Femur (tissue), 1 donor: ENCODE data around the gene KANK3.
"Not testable (repeated sequence)": the region's sequence is repeated elsewhere in the genome, so short reads cannot be mapped to it uniquely, and the experiment has no call there.

Experiments used
- DNase-seq: peaks from one replicate; pipeline ENCODE4 v3.0.0-alpha.2; 2017

KANK3 gene

GRCh38 chr19:8370176-8371010 is 27.3 kb upstream of the KANK3 start:
- no peak for DNase-seq

DNA sequence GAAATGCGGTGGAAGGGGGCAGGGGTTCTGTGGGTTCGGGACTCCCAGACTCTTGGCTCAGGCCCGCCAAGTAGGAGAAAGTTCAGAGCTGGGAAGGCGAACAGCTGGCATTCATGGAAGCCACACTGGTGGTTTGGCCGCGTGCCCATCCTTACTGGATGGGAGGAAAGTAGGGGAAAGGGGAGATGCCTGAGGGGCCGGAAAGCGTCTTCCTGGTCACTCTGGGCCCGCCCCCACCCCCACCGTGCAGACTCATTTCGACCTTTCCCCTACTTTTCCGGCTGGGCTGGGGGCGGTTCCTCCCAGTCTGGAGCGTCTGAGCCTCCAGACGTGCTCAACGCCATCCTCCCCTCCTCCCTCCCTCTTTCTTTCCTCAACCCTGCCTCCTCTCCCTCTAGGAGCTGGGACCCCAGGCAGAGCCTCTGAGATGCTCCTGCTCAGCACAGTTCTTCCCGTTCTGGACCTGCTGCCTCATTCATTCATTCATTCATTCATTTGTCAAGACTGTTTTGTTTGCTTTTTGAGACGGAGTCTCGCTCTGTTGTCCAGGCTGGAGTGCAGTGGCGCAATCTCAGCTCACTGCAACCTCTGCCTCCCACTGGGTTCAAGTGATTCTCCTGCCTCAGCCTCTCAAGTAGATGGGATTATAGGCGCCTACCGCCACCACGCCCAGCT is 24.4 kb upstream of the KANK3 start:
- peak; percentile 94 for DNase-seq

DNA sequence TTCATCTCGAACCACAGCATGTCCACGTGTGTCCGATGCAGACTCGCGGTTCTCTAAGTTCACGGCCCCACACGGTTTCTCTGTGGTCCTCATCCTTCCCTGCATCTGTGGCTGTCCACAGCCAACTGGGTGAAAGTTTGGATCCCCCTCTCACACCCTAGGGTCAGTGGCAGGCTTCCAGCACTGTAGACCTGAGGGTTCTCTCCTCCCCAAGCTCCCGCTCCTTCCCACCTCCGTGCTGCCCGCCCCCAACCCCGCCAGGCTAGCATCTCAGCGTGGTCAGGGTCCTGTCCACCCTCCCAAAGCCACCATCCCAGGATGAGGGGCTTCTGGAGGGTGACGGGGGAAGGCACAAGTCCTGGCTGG is 23.9 kb upstream of the KANK3 start:
- peak; percentile 72 for DNase-seq

DNA sequence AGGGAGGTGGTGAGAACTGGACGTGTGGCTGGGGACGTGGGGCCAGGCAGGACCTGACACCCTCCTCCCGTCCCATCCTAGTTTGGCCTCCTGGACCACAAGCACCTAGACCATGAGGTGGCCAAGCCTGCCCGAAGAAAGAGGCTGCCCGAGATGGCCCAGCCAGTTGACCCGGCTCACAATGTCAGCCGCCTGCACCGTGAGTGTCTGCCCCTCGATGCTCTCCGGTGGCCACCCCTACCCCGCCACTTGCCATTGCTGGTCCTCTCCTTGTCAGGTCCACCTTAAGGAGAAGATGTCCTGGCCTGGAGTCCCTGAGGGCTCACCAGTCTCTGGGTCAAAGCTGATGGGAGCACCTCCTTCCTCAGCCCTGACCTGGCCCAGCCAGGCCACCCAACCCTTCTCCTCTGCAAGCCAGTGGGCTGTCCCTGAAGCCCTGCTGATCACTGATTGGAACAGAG is 23.1 kb upstream of the KANK3 start:
- no peak for DNase-seq

DNA sequence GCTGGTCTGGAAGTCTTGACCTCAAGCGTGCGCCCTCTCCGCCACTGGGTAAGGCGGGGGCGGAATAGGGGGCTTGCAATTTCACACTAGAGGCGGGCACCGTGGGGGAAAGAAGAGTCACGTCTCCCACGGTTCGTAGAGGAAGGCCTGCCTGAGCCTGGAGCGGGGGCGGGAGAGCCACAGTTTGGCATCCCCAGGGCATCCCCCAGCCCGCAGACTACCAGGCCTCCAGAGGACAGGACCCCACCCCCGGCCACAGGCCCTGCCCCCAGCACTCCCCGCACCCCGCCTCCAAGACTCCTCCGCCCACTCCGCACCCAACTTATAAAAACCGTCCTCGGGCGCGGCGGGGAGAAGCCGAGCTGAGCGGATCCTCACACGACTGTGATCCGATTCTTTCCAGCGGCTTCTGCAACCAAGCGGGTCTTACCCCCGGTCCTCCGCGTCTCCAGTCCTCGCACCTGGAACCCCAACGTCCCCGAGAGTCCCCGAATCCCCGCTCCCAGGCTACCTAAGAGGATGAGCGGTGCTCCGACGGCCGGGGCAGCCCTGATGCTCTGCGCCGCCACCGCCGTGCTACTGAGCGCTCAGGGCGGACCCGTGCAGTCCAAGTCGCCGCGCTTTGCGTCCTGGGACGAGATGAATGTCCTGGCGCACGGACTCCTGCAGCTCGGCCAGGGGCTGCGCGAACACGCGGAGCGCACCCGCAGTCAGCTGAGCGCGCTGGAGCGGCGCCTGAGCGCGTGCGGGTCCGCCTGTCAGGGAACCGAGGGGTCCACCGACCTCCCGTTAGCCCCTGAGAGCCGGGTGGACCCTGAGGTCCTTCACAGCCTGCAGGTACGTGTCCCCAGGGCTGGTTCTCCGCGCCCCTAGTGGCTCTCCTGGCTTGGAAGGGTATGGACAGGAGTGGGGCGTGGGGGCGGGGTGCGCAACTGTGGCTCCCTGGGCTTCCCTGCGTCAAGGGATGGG is 21.0 kb upstream of the KANK3 start, which contains the start of gene ANGPTL4:
Gene ANGPTL4 (plus strand): TSS at position 353 of the 969 bp plus-strand sequence. CDS start 167 bp downstream, at position 520.
- DNase-seq, result peak; percentile 83

GRCh38 chr19:8361921-8362793 is 19.1 kb upstream of the KANK3 start:
- peak; percentile 94 for DNase-seq

GRCh38 chr19:8360196-8360595 is 17.1 kb upstream of the KANK3 start:
- DNase-seq, result no peak

DNA sequence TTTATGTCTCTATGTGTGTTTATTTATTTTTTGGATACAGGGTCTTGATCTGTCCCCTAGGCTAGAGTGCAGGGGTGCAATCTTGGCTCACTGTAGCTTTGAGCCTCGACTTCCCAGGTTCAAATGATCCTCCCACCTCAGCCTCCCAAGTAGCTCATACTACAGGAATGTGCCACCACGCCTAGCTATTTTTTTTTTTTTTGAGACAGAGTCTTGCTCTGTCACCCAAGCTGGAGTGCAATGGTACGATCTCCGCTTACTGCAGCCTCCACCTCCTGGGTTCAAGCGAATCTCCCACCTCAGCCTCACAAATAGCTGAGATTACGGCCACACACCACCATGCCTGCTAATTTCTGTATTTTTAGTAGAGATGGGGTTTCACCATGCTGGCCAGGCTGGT is 15.9 kb upstream of the KANK3 start:
- no peak for DNase-seq

GRCh38 chr19:8357007-8357521 is 14.0 kb upstream of the KANK3 start:
- no peak for DNase-seq

DNA sequence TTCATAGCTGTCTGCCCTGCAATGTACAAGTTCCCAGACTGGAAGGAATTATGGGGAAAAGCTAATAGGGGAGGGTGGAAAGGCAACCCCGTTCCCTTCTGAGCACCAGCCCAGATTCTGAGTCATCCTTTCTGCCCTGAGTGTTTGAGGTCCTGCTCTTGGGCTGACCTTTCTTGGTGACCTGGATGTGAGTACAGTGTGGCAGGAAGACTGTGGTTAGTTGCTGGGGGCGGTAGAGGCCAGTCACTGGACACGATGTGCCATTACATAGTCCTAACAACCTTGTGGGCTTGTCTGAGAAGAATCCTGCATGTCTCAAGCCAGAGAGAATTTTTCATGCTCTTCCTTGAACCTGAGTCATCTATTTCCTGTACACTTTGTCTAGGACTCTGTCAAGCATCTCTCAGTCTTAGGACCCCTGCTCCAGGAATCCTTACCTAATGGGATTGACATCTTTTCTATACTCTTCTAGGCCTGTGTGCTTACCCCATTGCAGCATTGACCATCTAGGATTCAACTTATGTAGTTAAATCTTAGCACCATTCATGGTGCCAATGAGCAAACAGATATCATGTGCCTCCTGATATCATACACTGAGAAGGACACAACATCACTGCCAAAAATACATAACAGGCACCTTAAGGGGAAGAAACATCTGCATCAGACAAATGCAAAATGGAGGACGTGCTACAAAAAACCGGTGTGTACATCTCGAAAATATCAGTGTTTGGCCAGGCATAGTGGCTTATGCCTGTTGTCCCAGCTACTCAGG is 12.8 kb upstream of the KANK3 start:
- no peak for DNase-seq

DNA sequence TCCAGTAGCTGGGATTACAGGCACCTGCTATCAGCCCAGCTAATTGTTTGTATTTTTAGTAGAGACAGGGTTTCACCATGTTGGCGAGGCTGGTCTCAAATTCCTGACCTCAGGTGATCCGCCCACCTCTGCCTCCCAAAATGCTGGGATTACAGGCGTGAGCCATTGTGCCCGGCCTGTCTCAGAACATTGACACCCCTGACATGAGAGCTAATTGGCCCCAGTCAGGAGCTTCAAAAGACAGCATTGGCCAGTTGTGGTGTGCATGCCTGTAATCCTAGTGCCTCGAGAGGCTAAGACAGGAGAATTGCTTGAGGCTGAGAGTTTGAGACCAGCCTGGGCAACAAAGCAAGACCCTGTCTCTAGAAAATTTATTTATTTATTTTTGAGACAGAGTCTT is 9.8 kb upstream of the KANK3 start:
- DNase-seq, result not testable (repeated sequence)

DNA sequence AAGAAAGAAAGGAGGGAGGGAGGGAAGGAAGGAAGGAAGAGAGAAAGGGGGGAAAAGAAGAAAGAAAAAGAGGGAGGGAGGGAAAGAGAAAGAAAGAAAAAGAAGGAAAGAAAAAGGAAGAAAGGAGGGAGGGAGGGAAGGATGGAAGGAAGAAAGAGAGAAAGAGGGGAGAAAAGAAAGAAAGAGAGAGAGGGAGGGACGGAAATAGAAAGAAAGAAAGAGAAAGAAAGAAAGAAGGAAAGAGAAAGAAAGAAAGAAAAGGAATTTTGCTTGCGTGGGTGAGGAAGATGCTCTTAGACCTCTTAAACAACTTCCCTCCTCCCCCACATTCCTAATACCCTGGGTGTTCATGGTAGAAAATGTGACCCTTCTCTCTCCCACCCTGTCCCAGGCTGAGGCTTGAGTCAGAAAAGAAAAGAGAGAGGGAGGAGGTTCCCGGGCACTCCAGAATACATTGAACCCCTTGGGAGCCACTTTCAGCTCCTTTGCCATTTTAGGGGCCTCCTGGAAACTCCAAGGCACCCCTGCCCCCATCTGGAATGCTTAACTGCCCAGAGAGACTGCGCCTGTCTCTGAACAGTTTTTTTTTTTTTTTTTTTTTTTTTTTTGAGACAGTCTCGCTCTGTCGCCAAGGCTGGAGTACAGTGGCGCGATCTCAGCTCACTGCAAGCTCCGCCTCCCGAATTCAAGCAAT is 9.2 kb upstream of the KANK3 start:
- no peak for DNase-seq

DNA sequence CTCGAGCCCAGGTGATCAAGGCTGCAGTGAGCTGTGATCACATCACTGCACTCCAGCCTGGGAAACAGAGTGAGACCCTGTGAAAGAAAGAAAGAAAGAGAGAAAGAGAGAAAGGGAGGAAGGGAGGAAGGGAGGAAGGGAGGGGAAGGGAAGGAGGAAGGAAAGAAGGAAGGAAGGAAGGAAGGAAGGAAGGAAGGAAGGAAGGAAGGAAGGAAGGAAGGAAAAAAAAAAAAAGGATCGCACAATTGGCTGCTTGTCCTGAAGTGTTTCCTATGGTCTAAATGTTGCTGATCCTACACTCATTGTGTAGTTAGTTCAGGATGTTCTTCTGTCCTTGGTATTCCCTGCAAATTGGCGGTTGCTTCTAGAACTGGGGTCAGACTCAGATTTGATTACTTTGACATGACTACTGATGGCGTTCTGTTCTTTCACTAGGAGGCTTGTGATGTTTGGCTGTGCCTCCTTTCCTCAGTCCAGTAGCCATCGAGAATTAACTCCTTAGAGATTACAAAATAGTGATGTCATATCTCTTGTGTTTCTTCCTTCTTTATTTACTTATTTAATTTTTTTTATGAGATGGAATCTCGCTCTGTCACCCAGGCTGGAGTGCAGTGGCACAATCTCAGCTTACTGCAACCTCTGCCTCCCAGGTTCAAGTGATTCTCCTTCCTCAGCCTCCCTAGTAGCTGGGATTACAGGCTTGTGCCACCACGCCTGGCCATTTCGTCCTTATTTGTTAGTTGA is 6.7 kb upstream of the KANK3 start:
- not testable (repeated sequence) for DNase-seq

DNA sequence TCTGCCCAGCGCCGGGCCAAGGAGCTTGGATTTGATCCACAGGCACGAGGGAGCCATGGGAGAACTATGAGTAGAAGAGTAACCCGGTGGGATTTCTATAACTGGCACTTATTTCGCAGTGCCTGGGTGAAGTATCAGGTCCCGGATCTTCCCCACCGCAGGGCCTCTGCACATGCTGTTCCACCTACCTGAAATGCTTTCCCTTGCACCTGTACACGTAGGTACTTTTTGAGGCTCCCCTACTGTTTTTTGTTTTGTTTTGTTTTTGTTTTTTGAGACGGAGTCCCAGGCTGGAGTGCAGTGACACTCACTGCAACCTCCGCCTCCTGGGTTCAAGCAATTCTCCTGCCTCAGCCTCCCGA is 402 bp upstream of the KANK3 start:
- DNase-seq, result no peak

DNA sequence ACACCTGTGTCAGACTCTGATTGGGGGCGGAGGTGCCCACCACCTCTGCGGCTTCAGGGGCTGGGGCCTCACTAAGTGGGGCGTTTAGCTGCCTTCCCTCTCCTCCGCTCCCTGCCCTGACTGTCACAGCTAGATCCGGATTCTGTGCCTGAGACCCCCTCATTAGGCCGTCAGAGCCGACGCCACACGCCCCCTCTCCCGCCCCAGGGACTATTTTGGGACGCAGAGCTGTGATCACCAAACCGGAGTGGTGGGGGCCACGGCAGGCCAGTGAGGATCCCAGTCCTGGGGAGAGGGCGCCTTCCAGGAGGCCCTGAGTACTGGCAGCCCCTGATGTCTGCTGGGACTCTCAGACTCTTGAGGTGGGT is 762 bp downstream of the KANK3 start:
- no peak for DNase-seq

DNA sequence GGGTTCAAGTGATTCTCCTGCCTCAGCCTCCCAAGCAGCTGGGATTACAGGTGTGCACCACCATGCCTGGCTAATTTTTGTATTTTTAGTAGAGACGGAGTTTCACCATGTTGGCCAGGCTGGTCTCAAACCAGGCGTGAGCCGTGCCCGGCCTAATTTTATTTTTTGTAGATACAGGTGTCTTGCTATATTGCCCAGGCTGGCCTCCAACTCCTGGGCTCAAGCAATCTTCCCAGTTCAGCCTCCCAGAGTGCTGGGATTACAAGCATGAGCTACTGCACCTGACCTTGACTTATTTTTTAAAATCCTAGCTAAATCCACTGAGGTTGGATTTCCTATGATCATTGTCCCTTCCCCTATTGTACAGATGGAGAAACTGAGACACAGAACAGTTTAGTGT is 1.6 kb downstream of the KANK3 start:
- not testable (repeated sequence) for DNase-seq

- DNase-seq, result peak; percentile 59
Measured at GRCh38 chr19:8340341-8341096, 2.5 kb downstream of the KANK3 start.

GRCh38 chr19:8338835-8339234 is 4.2 kb downstream of the KANK3 start:
- no peak for DNase-seq

GRCh38 chr19:8337728-8338127 is 5.3 kb downstream of the KANK3 start:
- DNase-seq, result no peak
